Omental fat pad (tissue), 4 donors: ENCODE measurements around the gene DENND5B. TPM values are rescaled to one million over a fixed set of nuclear protein-coding genes. Genes with fewer than 3 reads are reported as not detected.

Source experiments
- ATAC-seq: fragments of 150-250 bp; one replicate; pipeline ENCODE4 v1.9.1; 2016; ENCODE audit warnings: mild to moderate bottlenecking, moderate library complexity; ENCODE audit not compliant: low FRiP score
- DNase-seq: peaks from one replicate; pipeline ENCODE4 v3.0.0-alpha.2; 2019; ENCODE audit warnings: low spot score
- small RNA-seq: library from RNA; depleted of rRNA; stranded (forward); fragments of <200 nt; gene quantifications from one replicate; pipeline ENCODE3, GENCODE V24; 2016
- total RNA-seq, 4 donors: library from RNA; depleted of rRNA; stranded (reverse); fragments of >200 nt; gene quantifications; one replicate each; pipeline ENCODE4 v1.1.0, GENCODE V29; 2016
- TF ChIP-seq, protein P1 (sequence below), 3 donors: fragments of 450-650 bp; IDR thresholded peaks; one replicate each; pipeline ENCODE4 v1.5.1; 2016 to 2017; ENCODE audit warnings: antibody characterized with exemption in 3 of 3, mild to moderate bottlenecking in 3 of 3, moderate library complexity in 2 of 3

Gene DENND5B
- total RNA-seq, 4 donors from 2014 or later, result 9.1 to 17.1 (median 15.8) TPM

DNA sequence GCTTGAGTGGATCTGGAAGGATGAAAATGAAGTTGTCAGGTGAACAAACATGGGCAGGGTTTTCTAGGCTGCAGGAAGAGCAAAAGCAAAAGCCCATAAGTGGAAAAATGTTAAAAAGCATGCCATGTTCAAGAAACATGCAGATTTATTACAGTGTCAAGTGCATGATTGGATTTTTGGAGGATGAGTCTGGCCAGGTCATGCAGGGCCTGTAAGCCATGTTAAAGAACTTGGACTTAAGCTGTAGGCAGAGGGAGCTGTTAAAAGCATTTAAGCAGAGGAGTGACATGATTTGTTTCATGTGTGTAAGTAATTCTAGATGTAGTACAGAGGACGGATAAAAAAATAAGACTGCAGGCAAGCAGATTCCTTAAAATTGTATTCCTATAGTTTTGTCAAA, 248.7 kb downstream of the DENND5B start:
- no peak for ATAC-seq
- DNase-seq, result no peak

DNA sequence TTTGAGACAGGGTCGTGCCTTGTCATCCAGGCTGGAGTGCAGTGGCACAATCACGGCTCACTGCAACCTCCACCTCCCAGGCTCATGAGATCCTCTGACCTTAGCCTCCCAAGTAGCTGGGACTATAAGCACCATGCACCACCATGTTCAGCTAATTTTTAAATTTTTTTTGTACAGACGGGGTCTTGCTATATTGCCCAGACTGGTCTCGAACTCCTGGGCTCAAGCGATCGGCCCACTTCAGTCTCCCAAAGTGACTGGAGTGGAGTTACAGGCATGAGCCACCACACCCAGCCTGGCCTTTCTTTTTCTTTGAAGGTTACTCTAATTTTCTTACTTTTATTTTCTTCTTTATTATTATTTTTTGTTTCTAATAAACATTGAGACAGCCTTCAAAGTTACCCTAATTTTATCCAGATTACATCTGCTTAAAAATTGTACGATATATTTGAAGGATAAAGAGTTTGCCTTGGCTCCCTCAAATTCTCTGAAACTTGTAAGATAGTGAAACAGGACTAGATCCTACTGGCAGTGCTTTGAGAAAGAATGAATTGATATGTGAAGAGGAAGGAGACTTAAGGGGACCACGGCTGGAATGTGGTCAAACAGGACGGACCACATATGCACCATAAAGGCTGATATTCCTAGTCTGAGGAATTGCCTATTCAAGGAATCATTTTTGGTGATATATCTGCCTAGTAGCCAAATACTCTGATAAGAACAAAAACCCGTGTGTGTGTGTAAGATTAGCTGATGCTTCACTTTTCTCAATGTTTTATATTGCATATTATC, 250.9 kb downstream of the DENND5B start:
- ATAC-seq (no peak), DNase-seq (no peak)
- TF ChIP-seq, protein P1, sequence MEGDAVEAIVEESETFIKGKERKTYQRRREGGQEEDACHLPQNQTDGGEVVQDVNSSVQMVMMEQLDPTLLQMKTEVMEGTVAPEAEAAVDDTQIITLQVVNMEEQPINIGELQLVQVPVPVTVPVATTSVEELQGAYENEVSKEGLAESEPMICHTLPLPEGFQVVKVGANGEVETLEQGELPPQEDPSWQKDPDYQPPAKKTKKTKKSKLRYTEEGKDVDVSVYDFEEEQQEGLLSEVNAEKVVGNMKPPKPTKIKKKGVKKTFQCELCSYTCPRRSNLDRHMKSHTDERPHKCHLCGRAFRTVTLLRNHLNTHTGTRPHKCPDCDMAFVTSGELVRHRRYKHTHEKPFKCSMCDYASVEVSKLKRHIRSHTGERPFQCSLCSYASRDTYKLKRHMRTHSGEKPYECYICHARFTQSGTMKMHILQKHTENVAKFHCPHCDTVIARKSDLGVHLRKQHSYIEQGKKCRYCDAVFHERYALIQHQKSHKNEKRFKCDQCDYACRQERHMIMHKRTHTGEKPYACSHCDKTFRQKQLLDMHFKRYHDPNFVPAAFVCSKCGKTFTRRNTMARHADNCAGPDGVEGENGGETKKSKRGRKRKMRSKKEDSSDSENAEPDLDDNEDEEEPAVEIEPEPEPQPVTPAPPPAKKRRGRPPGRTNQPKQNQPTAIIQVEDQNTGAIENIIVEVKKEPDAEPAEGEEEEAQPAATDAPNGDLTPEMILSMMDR (IDR thresholded peaks at IDR 0.05), result no peak

More for the DNA sequence above, 248.7 kb downstream of the DENND5B start:
- TF ChIP-seq, protein P1 (IDR thresholded peaks at IDR 0.05), result no peak

DNA sequence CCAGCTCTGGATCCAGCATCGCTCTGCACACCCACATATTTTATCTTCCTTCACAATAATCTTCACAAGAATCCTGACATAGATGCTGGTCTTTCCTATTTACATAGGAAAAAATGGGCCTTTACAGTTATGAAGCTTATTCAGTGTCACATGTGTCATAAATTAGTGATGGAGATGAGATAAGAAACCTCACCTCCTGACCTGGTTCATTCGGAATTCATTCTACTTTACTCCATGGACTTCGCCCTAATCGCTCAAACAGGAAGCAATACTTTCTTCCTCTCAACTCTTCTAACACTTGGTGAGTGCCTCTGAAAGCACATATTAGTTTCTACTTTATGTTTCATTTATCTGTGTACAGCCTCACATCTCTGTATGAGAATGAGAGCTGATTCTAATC, 253.0 kb downstream of the DENND5B start:
- DNase-seq (no peak), ATAC-seq (no peak)
- TF ChIP-seq, protein P1 (IDR thresholded peaks at IDR 0.05), result no peak

Small RNAs within 50 kb of the gene (small RNA-seq; reads per million reads assigned to genes)
- gene RF00019 (not detected), gene RF00026 (not detected), gene RNU5F-4P (not detected), gene RNU6-618P (not detected), gene RPL31P50 (not detected)

Other genes with a start within 250 kb of the DENND5B start
- 1 to 10 TPM; 1.4 to 3.2 (median 2.5) TPM for gene ETFBKMT, start 68.6 kb upstream of the DENND5B start, total RNA-seq
- 10 to 100 TPM in 2 of 4 donors, 1 to 10 TPM in 2; 6.8 to 27.6 (median 10.0) TPM for gene AMN1, start 137.9 kb upstream of the DENND5B start, total RNA-seq